Prostate gland (tissue), 2 donors: ENCODE measurements around the gene PAPOLA.

ENCODE experiments used
- CTCF ChIP-seq, 4 experiments: fragments of 200-600 bp in 2 of 4; fragments of 450-650 bp in 2 of 4; sonication (generic) in 2 of 4; IDR thresholded peaks; 1 replicate in 3 of 4; 2 replicates in 1 of 4; pipeline ENCODE4 v1.5.1; 2016 to 2019; ENCODE audit warnings: antibody characterized with exemption in 4 of 4, mild to moderate bottlenecking in 2 of 4, moderate library complexity in 2 of 4
- POLR2A ChIP-seq: fragments of 450-650 bp; IDR thresholded peaks from one replicate; pipeline ENCODE4 v1.6.1; 2016; ENCODE audit warnings: antibody characterized with exemption, mild to moderate bottlenecking
- POLR2AphosphoS5 ChIP-seq: sonication (generic); formaldehyde crosslinking; IDR thresholded peaks from one replicate; pipeline ENCODE4 v1.6.1; 2017; ENCODE audit warnings: antibody characterized with exemption

GRCh38 chr14:96461950-96462798 is 40.0 kb upstream of the PAPOLA start:
- TF ChIP-seq CTCF (IDR thresholded peaks at IDR 0.05) = no peak
- TF ChIP-seq POLR2A = no peak
- no peak for TF ChIP-seq POLR2AphosphoS5
